Endodermal cell (in vitro differentiated cells): ENCODE data around the gene SHC1. TPM values are rescaled to one million over a fixed set of nuclear protein-coding genes. Genes with fewer than 3 reads are reported as not detected.

Experiments
- DNase-seq: peaks from one replicate; pipeline ENCODE4 v3.0.0-alpha.2; 2017
- H3K27ac ChIP-seq: 2 replicates; pipeline ENCODE4 v1.5.1; 2013; ENCODE audit warnings: mild to moderate bottlenecking, low read depth, low read length, moderate library complexity
- H3K27me3 ChIP-seq: 2 replicates; pipeline ENCODE4 v1.6.1; 2013; ENCODE audit warnings: mild to moderate bottlenecking, low read length, moderate library complexity; ENCODE audit not compliant: insufficient read depth, control insufficient read depth, poor library complexity, severe bottlenecking
- H3K36me3 ChIP-seq: 2 replicates; pipeline ENCODE4 v1.7.0; 2013; ENCODE audit warnings: mild to moderate bottlenecking, low read length, moderate library complexity; ENCODE audit not compliant: control insufficient read depth, insufficient read depth
- H3K4me1 ChIP-seq: one replicate; pipeline ENCODE4 v1.7.0; 2013; ENCODE audit warnings: low read length; ENCODE audit not compliant: control insufficient read depth, insufficient read depth
- H3K4me3 ChIP-seq: 2 replicates; pipeline ENCODE4 v1.5.1; 2013; ENCODE audit warnings: mild to moderate bottlenecking, low read length, moderate library complexity
- H3K9ac ChIP-seq: 2 replicates; pipeline ENCODE4 v1.6.1; 2013; ENCODE audit warnings: mild to moderate bottlenecking, low read length, moderate library complexity; ENCODE audit not compliant: poor library complexity, severe bottlenecking; ENCODE audit errors: extremely low read depth
- H3K9me3 ChIP-seq: 2 replicates; pipeline ENCODE4 v1.6.1; 2013; ENCODE audit warnings: mild to moderate bottlenecking, low read length, moderate library complexity; ENCODE audit not compliant: control insufficient read depth
- H3K27ac Mint-ChIP-seq: 2 replicates; pipeline ENCODE4 v1.8.0; 2020; ENCODE audit warnings: mixed read lengths
- H3K27me3 Mint-ChIP-seq: 2 replicates; pipeline ENCODE4 v1.8.0; 2021; ENCODE audit warnings: mild to moderate bottlenecking, mixed read lengths; ENCODE audit not compliant: insufficient read depth
- H3K36me3 Mint-ChIP-seq: 2 replicates; pipeline ENCODE4 v1.8.0; 2020; ENCODE audit warnings: low read depth, mixed read lengths
- H3K4me1 Mint-ChIP-seq: 2 replicates; pipeline ENCODE4 v1.8.0; 2020; ENCODE audit warnings: mixed read lengths
- H3K4me3 Mint-ChIP-seq: 2 replicates; pipeline ENCODE4 v1.8.0; 2020; ENCODE audit warnings: mild to moderate bottlenecking, moderate library complexity, mixed read lengths
- H3K9me3 Mint-ChIP-seq: 2 replicates; pipeline ENCODE4 v1.8.0; 2020; ENCODE audit warnings: mild to moderate bottlenecking, mixed read lengths
- WGBS, 2 experiments: methylation state at CpG; one replicate each; pipeline versions ENCODE4 v1.1.5 to v1.1.7; 2013; ENCODE audit warnings: missing lambda C conversion rate in 2 of 2, mixed read lengths in 1 of 2; ENCODE audit not compliant: insufficient coverage in 1 of 2, insufficient read length in 1 of 2; 5-methylcytosine and 5-hydroxymethylcytosine counted together
- total RNA-seq, 2 donors: library from RNA; stranded (reverse); fragmentation: NEBNext Ultra II Directional in 1 of 2; extraction: Animal tissue kit (Norgen Biotek cat#: 25700) in 1 of 2; gene quantifications; 2 replicates in 1 of 2; 3 replicates in 1 of 2; pipeline ENCODE4 v1.2.1, GENCODE V29; 2021
- TF ChIP-seq, protein P1 (sequence below): fragments of 200-600 bp; sonication (generic); conservative IDR thresholded peaks from 2 replicates; pipeline ENCODE4 v1.5.0; 2021; ENCODE audit warnings: antibody characterized with exemption, mild to moderate bottlenecking

Gene SHC1
- total RNA-seq, 2 donors from 2014 or later = 157 to 231 TPM

DNA sequence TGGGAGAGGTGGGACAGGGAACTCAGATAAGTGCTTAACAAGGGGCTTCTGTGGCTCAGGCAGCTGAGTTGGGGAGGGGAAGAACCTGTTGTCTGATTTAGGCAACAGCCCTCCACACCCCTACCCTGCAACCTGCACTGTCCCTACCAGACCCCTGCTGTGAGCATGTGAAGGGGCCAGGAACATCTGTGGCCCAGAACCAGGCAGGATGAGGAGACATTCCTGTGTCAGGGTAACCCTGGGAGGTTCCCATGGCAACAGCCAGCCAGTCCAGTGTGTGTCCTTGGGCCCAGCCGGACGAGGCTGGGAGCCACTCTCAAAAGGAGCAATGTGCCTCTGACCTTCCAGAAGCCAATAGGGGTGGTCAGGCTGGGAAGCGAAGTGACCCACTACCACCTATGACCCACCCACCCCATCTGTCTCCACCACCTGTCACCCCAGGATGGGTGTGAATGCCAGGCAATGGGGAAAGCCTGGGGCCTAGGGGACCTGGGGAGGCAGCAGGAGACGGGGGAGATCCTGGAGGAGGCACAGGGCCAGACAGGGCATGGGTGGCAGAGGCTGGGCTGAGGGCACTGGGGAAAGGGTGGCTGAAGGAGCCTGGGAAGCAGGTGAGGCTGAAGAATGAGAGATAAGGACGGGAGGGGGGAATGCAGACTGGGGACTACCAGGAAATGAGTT is 29.1 kb downstream of the SHC1 start:
- H3K4me3 ChIP-seq = no peak overlapping the region
- H3K27me3 ChIP-seq = no peaks in the 10 kb centered on the region
- no peaks in the 10 kb centered on the region for H3K9me3 ChIP-seq
- Mint-ChIP-seq H3K27me3 (peaks cover under 1% of the 10 kb centered on the region), H3K27ac (no peak overlapping the region), H3K4me1 (peaks cover 27% of the 10 kb centered on the region), H3K9me3 (no peaks in the 10 kb centered on the region), H3K36me3 (peaks cover 8% of the 10 kb centered on the region), H3K4me3 (no peak overlapping the region)
- H3K36me3 ChIP-seq = peaks cover 4% of the 10 kb centered on the region
- DNase-seq = peak; percentile 69
- peak overlapping the region; percentile 62 for H3K27ac ChIP-seq
- no peaks in the 10 kb centered on the region for H3K4me1 ChIP-seq
- TF ChIP-seq, protein P1, sequence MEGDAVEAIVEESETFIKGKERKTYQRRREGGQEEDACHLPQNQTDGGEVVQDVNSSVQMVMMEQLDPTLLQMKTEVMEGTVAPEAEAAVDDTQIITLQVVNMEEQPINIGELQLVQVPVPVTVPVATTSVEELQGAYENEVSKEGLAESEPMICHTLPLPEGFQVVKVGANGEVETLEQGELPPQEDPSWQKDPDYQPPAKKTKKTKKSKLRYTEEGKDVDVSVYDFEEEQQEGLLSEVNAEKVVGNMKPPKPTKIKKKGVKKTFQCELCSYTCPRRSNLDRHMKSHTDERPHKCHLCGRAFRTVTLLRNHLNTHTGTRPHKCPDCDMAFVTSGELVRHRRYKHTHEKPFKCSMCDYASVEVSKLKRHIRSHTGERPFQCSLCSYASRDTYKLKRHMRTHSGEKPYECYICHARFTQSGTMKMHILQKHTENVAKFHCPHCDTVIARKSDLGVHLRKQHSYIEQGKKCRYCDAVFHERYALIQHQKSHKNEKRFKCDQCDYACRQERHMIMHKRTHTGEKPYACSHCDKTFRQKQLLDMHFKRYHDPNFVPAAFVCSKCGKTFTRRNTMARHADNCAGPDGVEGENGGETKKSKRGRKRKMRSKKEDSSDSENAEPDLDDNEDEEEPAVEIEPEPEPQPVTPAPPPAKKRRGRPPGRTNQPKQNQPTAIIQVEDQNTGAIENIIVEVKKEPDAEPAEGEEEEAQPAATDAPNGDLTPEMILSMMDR = no peak
- H3K9ac ChIP-seq = no peak overlapping the region
- WGBS, 2 experiments = 10 to 86% methylated on average over 2 to 5 of the region's 5 CpGs

DNA sequence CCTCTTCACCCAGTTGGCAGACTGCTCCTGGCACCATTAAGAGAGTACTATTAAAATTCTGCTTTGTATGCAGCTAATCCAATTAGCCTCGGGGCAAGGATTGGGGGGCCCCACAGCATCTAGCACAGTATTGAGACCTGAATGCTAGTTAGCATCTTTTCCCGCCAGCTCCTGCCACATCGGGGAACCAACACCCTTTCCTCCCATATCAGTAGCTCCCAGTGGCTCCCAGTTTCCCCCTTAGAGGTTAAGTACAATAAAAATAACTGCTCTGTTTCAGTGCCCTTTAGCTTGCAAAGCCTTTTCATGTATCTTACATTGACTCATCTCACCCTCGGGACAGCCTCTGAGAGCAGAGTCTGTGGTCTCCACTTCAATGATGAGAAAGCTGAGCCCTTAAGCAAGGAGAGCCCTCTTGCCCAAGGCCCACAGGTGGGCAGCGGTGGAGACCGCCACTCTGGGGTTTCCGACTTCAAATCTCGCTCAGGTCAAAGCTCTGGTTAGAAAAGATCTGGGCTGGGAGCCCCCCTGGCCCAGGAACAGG is 29.8 kb downstream of the SHC1 start:
- 91 to 94% methylated on average over 7 to 8 of the region's 8 CpGs for WGBS, 2 experiments
- Histone ChIP-seq H3K4me1 (no peaks in the 10 kb centered on the region), H3K4me3 (no peak overlapping the region), H3K36me3 (peaks cover 4% of the 10 kb centered on the region), H3K27me3 (no peaks in the 10 kb centered on the region), H3K27ac (peak overlapping the region; percentile 62), H3K9ac (no peak overlapping the region), H3K9me3 (no peaks in the 10 kb centered on the region)
- Mint-ChIP-seq H3K4me3 (no peak overlapping the region), H3K36me3 (peaks cover 2% of the 10 kb centered on the region), H3K9me3 (no peaks in the 10 kb centered on the region), H3K4me1 (peaks cover 30% of the 10 kb centered on the region), H3K27ac (peak overlapping the region; percentile 48), H3K27me3 (peaks cover 2% of the 10 kb centered on the region)
- no peak for DNase-seq
- TF ChIP-seq, protein P1 = no peak

DNA sequence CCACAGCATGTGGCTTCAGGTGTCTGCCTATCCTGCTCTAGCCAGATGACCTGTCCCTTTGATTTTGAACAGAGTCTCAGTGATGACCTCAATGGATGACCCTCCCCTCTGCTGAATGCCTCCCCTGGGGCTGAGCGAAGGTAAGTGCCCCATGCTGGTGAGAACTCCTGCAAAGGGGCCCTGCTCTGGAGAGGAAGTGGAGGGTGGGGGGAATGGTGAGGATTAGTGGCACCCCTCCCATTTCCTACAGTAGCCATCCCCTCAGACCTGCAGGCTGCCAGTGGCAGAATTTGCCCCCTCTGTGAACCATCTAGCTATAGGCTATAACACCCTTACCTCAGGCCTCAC is 30.4 kb downstream of the SHC1 start:
- Mint-ChIP-seq H3K27ac (no peak overlapping the region), H3K4me3 (no peak overlapping the region)
- H3K27ac ChIP-seq = no peak overlapping the region

More for the DNA sequence above, 30.4 kb downstream of the SHC1 start:
- peaks cover 2% of the 10 kb centered on the region for H3K36me3 Mint-ChIP-seq
- 92 to 100% methylated on average over 1 of the region's 1 CpG for WGBS, 2 experiments
- Histone ChIP-seq H3K4me1 (no peaks in the 10 kb centered on the region), H3K4me3 (no peak overlapping the region), H3K9ac (no peak overlapping the region), H3K27me3 (no peaks in the 10 kb centered on the region), H3K36me3 (peaks cover 4% of the 10 kb centered on the region), H3K9me3 (no peaks in the 10 kb centered on the region)
- TF ChIP-seq, protein P1 = no peak
- DNase-seq = peak; percentile 68
- H3K4me1 Mint-ChIP-seq = peaks cover 30% of the 10 kb centered on the region
- no peaks in the 10 kb centered on the region for H3K9me3 Mint-ChIP-seq
- H3K27me3 Mint-ChIP-seq = peaks cover 2% of the 10 kb centered on the region
